ENCODE measurements around the gene MAMSTR.

The MAMSTR gene

DNA sequence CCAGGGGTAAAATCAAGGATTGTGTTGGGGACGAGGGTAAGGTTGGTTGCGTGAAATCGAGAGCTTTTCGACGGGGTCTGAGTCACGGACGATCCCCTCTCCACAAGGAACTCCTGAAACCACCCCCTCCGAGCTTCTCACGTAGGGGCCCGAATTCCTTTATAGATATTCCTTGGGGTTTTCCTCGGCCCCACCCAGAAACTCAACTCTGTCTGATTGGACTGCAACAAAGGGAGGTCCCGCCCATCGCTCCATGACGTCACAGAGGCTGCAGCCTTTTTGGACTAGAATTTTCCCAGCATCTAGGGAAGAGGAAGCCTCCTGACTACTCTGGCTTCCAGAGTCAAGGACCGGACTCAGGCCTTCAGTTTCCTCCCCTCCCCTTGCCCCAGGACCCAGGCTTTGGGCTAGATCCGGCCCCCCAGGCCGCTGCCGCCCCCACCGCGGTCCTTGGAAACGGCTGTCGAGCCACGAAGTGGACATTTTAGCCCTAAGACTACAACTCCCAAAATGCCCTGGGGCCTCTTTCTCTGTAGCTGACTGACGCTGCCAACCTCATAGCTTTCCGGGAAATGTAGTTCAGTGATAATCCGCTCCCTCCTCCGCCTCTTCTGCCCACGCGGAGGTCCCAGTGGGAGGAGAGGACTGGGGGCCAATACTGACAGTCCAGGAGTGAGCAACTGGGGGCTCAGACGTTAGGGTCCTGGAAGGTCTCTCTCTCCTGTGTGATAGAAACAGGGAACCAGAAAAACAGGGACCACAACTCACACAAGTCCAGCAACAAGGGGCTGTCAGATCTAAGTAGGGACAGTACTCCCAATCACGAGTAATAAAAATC, 27.4 kb upstream of the MAMSTR start, which contains the start of gene IZUMO1:
TSS of gene IZUMO1 (minus strand) at position 172 of the 838 bp plus-strand sequence. CDS start 1,050 bp downstream, outside the sequence.
- Mint-ChIP-seq H3K9me3 (peaks cover 13% of the 10 kb centered on the region), H3K4me3 (peak within 1 kb of the TSS; percentile 76), H3K27me3 (ENCODE audit: low read depth, poor library complexity) (peaks cover 26% of the 10 kb centered on the region), H3K27ac (no peak within 1 kb of the TSS), H3K36me3 (ENCODE audit: low read depth) (no peaks in the 10 kb centered on the region), H3K4me1 (peaks cover 19% of the 10 kb centered on the region)
- TF ChIP-seq, protein P1, sequence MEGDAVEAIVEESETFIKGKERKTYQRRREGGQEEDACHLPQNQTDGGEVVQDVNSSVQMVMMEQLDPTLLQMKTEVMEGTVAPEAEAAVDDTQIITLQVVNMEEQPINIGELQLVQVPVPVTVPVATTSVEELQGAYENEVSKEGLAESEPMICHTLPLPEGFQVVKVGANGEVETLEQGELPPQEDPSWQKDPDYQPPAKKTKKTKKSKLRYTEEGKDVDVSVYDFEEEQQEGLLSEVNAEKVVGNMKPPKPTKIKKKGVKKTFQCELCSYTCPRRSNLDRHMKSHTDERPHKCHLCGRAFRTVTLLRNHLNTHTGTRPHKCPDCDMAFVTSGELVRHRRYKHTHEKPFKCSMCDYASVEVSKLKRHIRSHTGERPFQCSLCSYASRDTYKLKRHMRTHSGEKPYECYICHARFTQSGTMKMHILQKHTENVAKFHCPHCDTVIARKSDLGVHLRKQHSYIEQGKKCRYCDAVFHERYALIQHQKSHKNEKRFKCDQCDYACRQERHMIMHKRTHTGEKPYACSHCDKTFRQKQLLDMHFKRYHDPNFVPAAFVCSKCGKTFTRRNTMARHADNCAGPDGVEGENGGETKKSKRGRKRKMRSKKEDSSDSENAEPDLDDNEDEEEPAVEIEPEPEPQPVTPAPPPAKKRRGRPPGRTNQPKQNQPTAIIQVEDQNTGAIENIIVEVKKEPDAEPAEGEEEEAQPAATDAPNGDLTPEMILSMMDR (IDR thresholded peaks at IDR 0.05): no peak
- peak; percentile 88 for DNase-seq

DNA sequence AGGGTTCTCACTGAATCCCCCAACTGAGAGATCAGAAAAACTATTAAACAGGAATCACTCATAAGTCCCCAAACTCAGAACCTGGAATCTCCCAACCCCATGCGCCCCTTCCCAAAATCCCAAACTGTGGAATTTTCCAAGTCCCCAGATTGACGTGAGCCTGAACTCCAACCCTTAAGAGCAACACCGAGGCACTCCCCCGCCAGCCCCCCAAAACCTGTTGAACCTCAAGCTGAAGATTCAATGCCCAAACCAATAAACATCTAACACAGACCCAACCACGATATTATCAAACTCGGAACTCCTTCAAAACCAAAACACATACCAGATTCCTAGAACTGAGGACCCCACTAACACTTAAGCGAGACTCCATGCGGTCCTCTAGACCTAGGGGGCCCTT, 26.6 kb upstream of the MAMSTR start:
- Mint-ChIP-seq H3K4me3 (no peak overlapping the region), H3K36me3 (ENCODE audit: low read depth) (no peaks in the 10 kb centered on the region)

DNA sequence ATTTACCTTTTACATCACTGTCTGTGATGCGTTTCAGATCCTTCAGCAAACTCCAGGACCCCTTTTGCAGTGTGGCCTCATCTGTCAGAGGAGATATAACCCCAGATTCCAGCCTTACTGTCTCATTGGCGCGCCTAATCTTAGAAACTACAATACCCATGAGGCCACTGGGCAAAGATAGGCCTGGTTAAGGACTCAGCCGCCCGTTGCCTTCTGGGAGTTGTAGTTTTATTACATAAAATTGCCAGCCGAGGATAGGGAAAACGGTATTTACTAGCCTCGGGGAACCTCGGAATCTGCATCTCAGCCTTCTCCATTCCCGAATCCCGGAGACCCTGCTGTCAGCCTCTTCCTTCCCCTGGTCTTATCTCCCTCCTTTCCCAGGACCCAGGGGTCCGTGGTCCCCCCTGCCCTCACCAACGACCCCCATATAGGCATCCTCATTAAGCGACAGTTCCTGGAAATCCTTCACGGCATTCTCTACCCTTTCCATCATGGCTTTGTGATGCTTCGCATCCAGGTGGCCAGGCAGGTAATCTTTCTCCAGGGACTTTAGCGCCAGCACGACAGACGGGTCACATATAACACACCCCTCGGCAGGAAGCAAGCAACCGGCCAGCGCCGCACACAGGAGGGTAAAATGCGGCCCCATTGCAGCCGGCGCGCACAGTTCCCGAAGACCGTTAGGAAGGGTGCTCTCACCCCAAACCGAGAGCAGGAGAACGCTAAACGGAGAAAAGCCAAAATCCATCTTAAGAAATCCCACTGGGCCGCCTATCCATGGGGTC, 25.9 kb upstream of the MAMSTR start:
- H3K4me3 Mint-ChIP-seq: no peak overlapping the region
- DNase-seq: peak; percentile 56
- H3K9me3 Mint-ChIP-seq: peaks cover 13% of the 10 kb centered on the region
- H3K36me3 Mint-ChIP-seq (ENCODE audit: low read depth): no peaks in the 10 kb centered on the region
- TF ChIP-seq, protein P1 (IDR thresholded peaks at IDR 0.05): no peak
- no peak overlapping the region for H3K27ac Mint-ChIP-seq
- peaks cover 27% of the 10 kb centered on the region for H3K27me3 Mint-ChIP-seq (ENCODE audit: low read depth, poor library complexity)
- H3K4me1 Mint-ChIP-seq: peaks cover 24% of the 10 kb centered on the region

More for the DNA sequence above, 26.6 kb upstream of the MAMSTR start:
- no peak for DNase-seq
- Mint-ChIP-seq H3K4me1 (peaks cover 23% of the 10 kb centered on the region), H3K27me3 (ENCODE audit: low read depth, poor library complexity) (peaks cover 25% of the 10 kb centered on the region), H3K27ac (no peak overlapping the region), H3K9me3 (peaks cover 13% of the 10 kb centered on the region)
- TF ChIP-seq, protein P1 (IDR thresholded peaks at IDR 0.05): no peak

DNA sequence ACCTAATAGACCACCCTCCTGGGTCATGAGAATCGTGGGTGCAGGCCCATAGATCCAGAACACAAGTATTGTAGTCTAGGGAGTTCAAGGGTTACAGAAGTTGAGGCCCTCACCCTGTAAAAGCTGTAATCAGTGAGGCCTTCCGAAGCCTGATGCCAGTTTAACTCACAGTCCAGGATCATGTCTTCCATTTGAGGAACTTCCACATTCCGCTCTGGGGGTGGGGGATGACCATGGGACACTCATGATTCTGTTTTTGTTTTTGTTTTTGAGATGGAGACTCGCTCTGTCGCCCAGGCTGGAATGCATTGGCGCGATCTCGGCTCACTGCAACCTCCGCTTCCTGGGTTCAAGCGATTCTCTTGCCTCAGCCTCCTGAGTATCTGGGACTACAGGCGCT, 22.6 kb upstream of the MAMSTR start:
- Mint-ChIP-seq H3K27me3 (ENCODE audit: low read depth, poor library complexity) (peaks cover 36% of the 10 kb centered on the region), H3K36me3 (ENCODE audit: low read depth) (no peaks in the 10 kb centered on the region), H3K9me3 (peaks cover 13% of the 10 kb centered on the region), H3K4me3 (no peak overlapping the region), H3K27ac (no peak overlapping the region), H3K4me1 (peaks cover 32% of the 10 kb centered on the region)
- no peak for DNase-seq
- TF ChIP-seq, protein P1 (IDR thresholded peaks at IDR 0.05): no peak

DNA sequence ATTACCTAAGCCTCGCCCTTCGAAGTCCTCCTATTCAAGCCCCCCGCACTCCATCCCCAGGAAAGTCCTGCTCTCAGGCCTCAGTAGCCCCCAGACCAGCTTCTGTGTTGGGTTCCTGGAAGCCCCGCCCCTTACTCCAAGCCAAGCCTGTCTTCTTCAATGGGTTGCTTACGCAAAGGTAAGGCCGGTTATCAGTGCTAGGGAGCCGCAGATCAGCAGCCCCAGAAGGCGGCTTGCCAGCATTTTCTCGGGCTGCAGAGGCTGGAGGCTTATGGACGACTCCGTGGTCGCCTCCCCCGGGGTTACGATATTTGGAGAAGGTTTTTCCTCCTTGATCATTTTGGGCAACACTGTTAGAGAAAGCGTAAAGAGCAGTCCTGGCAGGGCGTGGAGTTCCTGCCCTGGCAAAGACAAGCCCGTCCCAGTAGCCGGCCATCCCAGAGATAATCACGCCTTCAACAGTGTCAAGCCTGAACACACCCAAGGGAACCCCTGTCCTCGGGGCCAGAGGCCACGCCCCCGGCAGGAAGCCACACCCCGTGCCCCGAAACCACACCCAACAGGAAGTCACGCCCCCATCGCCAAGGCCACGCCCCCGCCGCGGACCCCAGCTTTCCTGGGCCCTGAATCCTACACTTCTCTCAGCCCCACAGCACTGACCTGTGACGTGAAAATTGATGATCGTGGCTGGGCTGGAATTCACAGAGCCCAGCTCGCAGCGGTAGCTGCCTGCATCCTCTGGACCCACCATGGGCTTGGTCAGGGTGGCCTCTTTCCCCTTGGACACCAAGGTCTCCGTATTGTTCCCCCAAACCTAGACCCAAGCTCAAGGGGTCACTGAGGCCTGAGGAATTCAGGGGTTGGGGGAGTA, 21.8 kb upstream of the MAMSTR start:
- DNase-seq: peak; percentile 79
- Mint-ChIP-seq H3K4me3 (peak overlapping the region; percentile 38), H3K27me3 (ENCODE audit: low read depth, poor library complexity) (peaks cover 40% of the 10 kb centered on the region), H3K4me1 (peaks cover 35% of the 10 kb centered on the region), H3K36me3 (ENCODE audit: low read depth) (no peaks in the 10 kb centered on the region), H3K27ac (peak overlapping the region; percentile 16), H3K9me3 (peaks cover 9% of the 10 kb centered on the region)
- TF ChIP-seq, protein P1 (IDR thresholded peaks at IDR 0.05): no peak

All from nephron progenitor cell (in vitro differentiated cells).